Activated CD8-positive, alpha-beta T cell treated with anti-CD3 and anti-CD28 coated beads, Interleukin-2, amount 10 ng/mL, durations not matched to agents 7 days and 5 days (primary cell): ENCODE measurements around the gene SCARB1. TPM values are rescaled to one million over a fixed set of nuclear protein-coding genes. Genes with fewer than 3 reads are reported as not detected.
A peak's percentile ranks its signal among the peaks of the same experiment; 100 is the strongest.

Experiments
- ATAC-seq: fragments of 150-1000 bp; cut with Tn5 transposase; one replicate; pipeline ENCODE4 v1.10.0; 2021; ENCODE audit warnings: moderate library complexity
- CTCF ChIA-PET: fragments of 350-600 bp; sonication (Branson Sonifier 250); formaldehyde crosslinking; loops from one replicate; lab custom pipeline; 2021; ENCODE audit warnings: antibody characterized with exemption; lab: Charles Lee
- POLR2A ChIA-PET: fragments of 350-600 bp; sonication (Branson Sonifier 250); formaldehyde crosslinking; loops from one replicate; lab custom pipeline; 2021; ENCODE audit warnings: antibody characterized with exemption; lab: Charles Lee
- DNase-seq: peaks from one replicate; pipeline ENCODE4 v3.0.0-alpha.2; 2020
- H3K27ac Mint-ChIP-seq: one replicate; pipeline ENCODE4 v1.8.0; 2021; ENCODE audit warnings: mild to moderate bottlenecking, mixed read lengths
- H3K27me3 Mint-ChIP-seq: one replicate; pipeline ENCODE4 v1.8.0; 2021; ENCODE audit warnings: low read depth, mixed read lengths
- H3K36me3 Mint-ChIP-seq: one replicate; pipeline ENCODE4 v1.8.0; 2021; ENCODE audit warnings: low read depth, mixed read lengths
- H3K4me1 Mint-ChIP-seq: one replicate; pipeline ENCODE4 v1.8.0; 2021; ENCODE audit warnings: low read depth, mixed read lengths
- H3K4me3 Mint-ChIP-seq: one replicate; pipeline ENCODE4 v1.8.0; 2021; ENCODE audit warnings: mild to moderate bottlenecking, mixed read lengths
- H3K9me3 Mint-ChIP-seq: one replicate; pipeline ENCODE4 v1.8.0; 2022; ENCODE audit warnings: mixed read lengths; ENCODE audit not compliant: insufficient read depth
- total RNA-seq, 2 experiments: library from RNA; stranded (reverse); gene quantifications; one replicate each; pipeline ENCODE4 v1.2.3, GENCODE V29; 2021

The SCARB1 gene
- total RNA-seq, 2 experiments from 2014 or later: 12.5 to 14.6 TPM

DNA sequence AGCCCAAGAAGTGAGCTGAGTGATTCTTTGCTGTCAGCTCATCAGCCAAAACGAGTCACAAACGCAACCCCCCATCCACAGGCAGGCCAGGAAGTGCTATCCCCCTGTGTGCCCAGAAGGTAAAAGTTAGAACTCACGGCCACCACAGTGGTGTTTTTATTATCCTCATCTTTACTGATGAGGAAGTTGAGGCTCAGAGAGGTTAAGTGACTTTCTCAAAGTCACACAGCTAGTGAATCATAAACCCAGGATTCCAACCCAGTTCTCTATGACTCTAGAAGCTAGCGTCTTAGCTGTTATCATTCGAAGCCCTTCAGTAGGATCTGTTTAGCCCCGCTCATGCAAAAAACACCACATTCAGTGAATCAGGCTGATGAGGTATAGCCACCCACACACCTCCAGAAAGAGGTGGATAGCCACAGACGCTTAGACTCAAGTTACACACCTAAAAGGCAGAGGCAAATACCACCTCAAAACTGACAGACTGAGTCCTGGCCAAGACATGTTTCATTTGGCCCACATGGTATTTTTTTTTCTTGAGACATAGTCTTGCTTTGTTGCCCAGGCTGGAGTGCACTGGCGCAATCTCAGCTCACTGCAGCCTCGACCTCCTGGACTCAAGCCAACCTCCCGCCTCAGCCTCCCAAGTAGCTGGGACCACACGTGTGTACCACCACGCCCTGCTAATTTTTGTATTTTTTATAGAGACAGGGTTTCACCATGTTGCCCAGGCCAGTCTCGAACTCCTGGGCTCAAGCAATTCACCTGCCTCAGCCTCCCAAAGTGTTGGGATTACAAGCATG, 100.7 kb downstream of the SCARB1 start:
- H3K4me3 Mint-ChIP-seq: no peak overlapping the region
- no peak for ATAC-seq
- H3K9me3 Mint-ChIP-seq: peaks cover 10% of the 10 kb centered on the region
- peaks cover 10% of the 10 kb centered on the region for H3K36me3 Mint-ChIP-seq
- no peak overlapping the region for H3K27ac Mint-ChIP-seq
- ChIA-PET POLR2A (interaction anchor here (0.6 kb wide), 1 partner anchor 171 kb away, joined by 3 read pairs; no protein-coding TSS in a partner anchor), CTCF (interaction anchor here (0.6 to 1.2 kb wide), 2 partner anchors 9 to 741 kb away, joined by 3 to 5 read pairs; no protein-coding TSS in a partner anchor)
- peaks cover 19% of the 10 kb centered on the region for H3K27me3 Mint-ChIP-seq
- H3K4me1 Mint-ChIP-seq: peaks cover 12% of the 10 kb centered on the region
- DNase-seq: no peak

DNA sequence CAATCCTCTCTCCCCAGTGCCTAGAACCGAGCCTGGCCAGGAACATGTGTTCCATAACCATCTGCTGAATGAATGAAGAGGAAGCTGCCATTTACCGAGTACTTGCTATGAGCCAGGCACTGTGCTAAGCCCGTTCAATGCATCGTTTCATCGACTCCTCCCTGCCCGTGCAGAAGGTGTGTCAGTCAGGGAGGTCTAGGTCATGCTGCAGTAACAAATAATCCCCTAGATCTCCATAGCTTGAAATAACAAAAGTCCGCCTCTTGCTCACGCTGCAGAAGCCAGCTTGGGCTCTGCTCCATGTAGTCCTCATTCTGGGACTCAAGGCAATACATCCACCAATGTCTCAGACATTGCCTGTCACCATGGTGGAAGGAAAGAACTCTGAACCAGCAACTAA, 101.3 kb downstream of the SCARB1 start:
- ATAC-seq: no peak
- peaks cover 11% of the 10 kb centered on the region for H3K4me1 Mint-ChIP-seq

DNA sequence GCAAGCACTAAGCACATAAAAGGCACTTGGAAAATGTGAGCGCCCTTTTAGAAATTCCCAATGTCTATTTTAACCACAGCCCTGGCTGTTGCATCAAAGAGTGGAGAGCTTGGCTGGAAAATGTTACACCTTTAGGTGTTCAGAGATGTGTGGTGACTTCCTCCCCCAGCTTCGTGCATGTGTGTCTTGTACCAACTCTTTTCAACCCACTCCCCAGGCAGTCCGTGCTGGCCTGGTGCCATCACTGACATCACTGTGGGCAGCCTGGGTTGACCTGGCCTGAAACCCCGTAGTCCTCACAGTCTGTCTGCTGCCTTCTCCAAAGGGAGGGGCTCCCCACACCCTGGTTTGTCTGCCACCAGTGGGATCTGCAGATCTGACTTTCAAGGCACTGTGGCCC, 101.8 kb downstream of the SCARB1 start:
- ChIA-PET POLR2A (no interaction called here), CTCF (interaction anchor here (0.8 to 1.2 kb wide), 2 partner anchors 10 to 26 kb away, joined by 4 to 6 read pairs; no protein-coding TSS in a partner anchor)
- H3K4me3 Mint-ChIP-seq: no peak overlapping the region
- peaks cover 10% of the 10 kb centered on the region for H3K9me3 Mint-ChIP-seq
- DNase-seq (no peak), ATAC-seq (no peak)
- H3K27ac Mint-ChIP-seq: no peak overlapping the region
- H3K27me3 Mint-ChIP-seq: peaks cover 21% of the 10 kb centered on the region
- H3K4me1 Mint-ChIP-seq: peaks cover 6% of the 10 kb centered on the region
- peaks cover 10% of the 10 kb centered on the region for H3K36me3 Mint-ChIP-seq

More for the DNA sequence above, 101.3 kb downstream of the SCARB1 start:
- DNase-seq: no peak
- CTCF ChIA-PET: interaction anchor here (0.6 to 1.2 kb wide), 4 partner anchors 9 to 740 kb away, joined by 3 to 6 read pairs (median 4); no protein-coding TSS in a partner anchor
- Mint-ChIP-seq H3K4me3 (no peak overlapping the region), H3K36me3 (peaks cover 10% of the 10 kb centered on the region), H3K9me3 (peaks cover 10% of the 10 kb centered on the region), H3K27me3 (peaks cover 21% of the 10 kb centered on the region), H3K27ac (no peak overlapping the region)
- POLR2A ChIA-PET: interaction anchor here (0.6 kb wide), 1 partner anchor 171 kb away, joined by 3 read pairs; no protein-coding TSS in a partner anchor

DNA sequence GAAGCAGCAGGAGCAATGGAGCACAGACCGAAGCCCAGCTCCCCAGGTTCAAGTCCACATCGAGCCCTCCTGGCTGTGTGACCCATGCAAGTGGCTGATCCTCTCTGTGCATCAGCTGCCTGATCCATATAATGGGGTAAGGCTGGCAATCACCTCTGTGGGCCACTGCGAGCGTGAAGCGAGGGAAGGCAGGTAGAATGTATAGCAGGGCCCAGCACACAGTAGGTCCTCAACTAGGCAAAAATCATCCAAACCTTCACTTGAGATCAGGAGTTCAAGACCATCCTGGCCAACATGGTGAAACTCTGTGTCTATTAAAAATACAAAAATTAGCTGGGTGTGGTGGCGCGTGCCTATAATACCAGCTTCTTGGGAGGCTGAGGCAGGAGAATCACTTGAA, 102.6 kb downstream of the SCARB1 start:
- DNase-seq: no peak
- H3K27me3 Mint-ChIP-seq: peaks cover 26% of the 10 kb centered on the region
- H3K27ac Mint-ChIP-seq: no peak overlapping the region
- CTCF ChIA-PET: interaction anchor here (1.2 kb wide), 1 partner anchor 11 kb away, joined by 6 read pairs; no protein-coding TSS in a partner anchor
- H3K4me3 Mint-ChIP-seq: no peak overlapping the region
- H3K9me3 Mint-ChIP-seq: peaks cover 10% of the 10 kb centered on the region
- H3K4me1 Mint-ChIP-seq: peaks cover 8% of the 10 kb centered on the region
- POLR2A ChIA-PET: interaction anchor here (0.9 kb wide), 1 partner anchor 564 kb away, joined by 3 read pairs; no protein-coding TSS in a partner anchor
- peaks cover 10% of the 10 kb centered on the region for H3K36me3 Mint-ChIP-seq
- no peak for ATAC-seq

DNA sequence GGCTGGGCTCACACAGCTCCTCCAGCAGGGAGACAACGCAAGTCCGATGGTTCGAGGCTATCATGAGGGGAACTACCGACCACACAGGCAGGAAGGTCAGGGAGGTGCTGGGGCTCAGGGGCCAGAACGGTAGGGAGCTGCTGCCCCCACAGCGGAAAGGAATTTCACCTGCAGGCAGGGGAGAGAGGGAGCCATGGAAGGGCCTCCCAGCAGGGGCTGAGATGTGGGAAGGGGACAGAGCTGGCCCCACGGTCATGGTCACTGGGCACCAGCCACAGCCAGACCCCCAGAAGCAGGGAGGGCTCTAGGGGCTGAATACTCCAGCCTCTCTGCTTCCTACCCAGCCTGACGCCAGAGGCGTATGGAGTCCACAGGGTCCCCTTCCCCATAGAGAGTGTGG, 103.1 kb downstream of the SCARB1 start:
- Mint-ChIP-seq H3K36me3 (peaks cover 9% of the 10 kb centered on the region), H3K27ac (no peak overlapping the region), H3K4me1 (peaks cover 11% of the 10 kb centered on the region), H3K9me3 (peaks cover 10% of the 10 kb centered on the region), H3K27me3 (peaks cover 26% of the 10 kb centered on the region), H3K4me3 (no peak overlapping the region)
- ChIA-PET POLR2A (interaction anchor here (0.9 kb wide), 1 partner anchor 564 kb away, joined by 3 read pairs; no protein-coding TSS in a partner anchor), CTCF (no interaction called here)
- no peak for ATAC-seq
- DNase-seq: no peak

DNA sequence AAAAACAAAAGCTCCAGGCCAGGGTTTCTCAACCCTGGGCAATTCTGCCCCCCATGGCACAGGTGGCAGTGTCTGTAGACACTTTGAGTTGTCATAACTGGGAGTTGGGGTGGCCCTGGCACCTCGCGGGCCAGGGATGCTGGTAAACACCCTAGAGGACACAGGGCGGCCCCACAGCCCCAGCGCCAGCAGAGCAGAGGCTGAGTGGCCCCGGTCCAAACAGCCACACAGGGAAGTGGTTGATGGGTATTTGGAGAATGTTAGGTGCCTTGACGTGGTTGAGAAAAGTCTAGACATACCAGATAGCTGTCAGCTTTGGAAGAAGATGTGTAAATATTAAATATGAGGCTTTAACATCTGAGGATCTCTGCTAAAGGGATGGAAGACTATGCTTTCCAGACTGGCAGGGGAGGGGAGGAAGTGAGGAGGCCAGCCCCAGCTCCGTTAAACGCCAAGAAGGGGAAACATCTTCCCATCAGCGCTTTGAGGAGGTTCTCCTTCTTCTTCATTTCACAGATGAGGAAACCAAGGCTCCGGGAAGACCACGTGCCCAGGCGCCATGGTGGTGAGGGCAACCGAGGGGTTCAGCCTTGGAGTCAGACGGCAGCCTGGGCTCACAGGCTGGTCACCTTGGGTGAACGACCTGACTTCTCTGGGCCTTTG, 103.7 kb downstream of the SCARB1 start:
- DNase-seq (no peak), ATAC-seq (no peak)
- Mint-ChIP-seq H3K27ac (no peak overlapping the region), H3K27me3 (peaks cover 26% of the 10 kb centered on the region), H3K4me3 (no peak overlapping the region), H3K4me1 (peaks cover 17% of the 10 kb centered on the region), H3K36me3 (peaks cover 7% of the 10 kb centered on the region), H3K9me3 (peaks cover 9% of the 10 kb centered on the region)
- ChIA-PET CTCF (no interaction called here), POLR2A (no interaction called here)

DNA sequence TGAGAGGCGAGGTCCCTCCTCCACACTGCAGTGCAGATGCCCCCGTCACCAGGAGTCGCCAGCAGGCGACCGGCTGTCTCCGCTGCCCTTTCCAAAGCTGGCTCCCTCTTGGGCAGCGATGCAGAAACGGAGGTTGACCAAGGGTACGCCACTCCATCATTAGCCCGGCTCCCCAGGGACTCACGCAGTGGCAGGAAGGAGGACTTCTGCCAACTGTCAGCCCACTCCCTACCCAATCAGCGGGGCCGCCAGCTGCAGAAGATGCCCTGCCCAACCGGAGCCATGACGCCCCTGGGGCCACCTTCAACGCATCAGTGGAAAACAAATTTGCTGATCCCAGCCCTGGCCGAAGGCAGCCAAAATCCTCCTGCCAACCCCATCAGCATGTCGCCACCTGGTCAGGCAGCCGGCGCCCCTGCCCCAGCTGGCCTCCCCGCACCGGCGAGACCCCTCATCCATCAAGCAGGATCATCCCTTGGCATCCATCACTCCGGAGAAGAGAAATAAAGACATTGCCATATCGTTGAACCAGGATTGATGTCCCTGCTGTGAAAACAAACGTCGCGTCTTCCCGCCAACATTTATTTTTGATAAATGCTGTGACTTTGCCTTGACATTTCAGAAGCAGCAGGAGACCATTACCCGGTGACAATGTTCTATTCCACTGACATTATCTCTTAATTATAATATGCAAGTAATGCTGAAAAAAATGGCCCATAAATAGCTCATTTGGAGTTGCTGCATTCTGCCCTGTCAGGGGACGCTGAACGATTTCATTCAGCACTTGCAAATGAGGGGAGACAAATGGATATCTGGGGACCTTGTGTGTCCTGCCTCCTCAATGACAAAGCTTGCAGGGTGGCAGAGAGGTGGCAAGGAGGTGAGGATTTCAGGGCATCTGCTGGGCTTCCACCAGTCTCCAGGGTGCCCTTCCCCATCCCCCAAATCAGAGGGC, 105.1 kb downstream of the SCARB1 start:
- H3K27ac Mint-ChIP-seq: no peak overlapping the region
- no peaks in the 10 kb centered on the region for H3K9me3 Mint-ChIP-seq
- peaks cover 25% of the 10 kb centered on the region for H3K4me1 Mint-ChIP-seq
- ATAC-seq (no peak), DNase-seq (no peak)
- H3K36me3 Mint-ChIP-seq: peaks cover 2% of the 10 kb centered on the region
- CTCF ChIA-PET: interaction anchor here (0.9 kb wide), 1 partner anchor 13 kb away, joined by 3 read pairs; no protein-coding TSS in a partner anchor
- POLR2A ChIA-PET: interaction anchor here (0.8 kb wide), 1 partner anchor 190 kb away, joined by 4 read pairs; no protein-coding TSS in a partner anchor
- peaks cover 29% of the 10 kb centered on the region for H3K27me3 Mint-ChIP-seq
- no peak overlapping the region for H3K4me3 Mint-ChIP-seq

DNA sequence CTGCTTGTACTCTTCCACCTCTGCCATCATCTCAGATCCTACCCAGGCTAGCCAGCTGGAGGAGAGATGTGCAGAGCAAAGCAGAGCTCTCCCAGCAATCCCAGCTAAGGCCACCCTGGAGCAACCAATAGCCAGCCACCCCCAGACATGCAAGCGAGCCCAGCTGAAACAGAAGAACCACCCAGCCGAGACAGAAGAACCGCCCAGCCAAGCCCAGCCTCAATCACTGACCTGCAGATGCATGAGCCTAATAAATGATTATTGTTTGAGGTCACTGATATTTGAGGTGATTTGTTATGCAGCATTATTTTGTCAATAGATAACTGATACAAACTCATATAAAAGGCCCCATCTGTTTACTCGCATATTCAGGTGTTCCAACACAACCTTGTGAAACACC, 106.3 kb downstream of the SCARB1 start:
- H3K27me3 Mint-ChIP-seq: peaks cover 33% of the 10 kb centered on the region
- peaks cover 2% of the 10 kb centered on the region for H3K36me3 Mint-ChIP-seq
- peaks cover 3% of the 10 kb centered on the region for H3K9me3 Mint-ChIP-seq
- H3K4me1 Mint-ChIP-seq: peaks cover 21% of the 10 kb centered on the region
- CTCF ChIA-PET: interaction anchor here (0.8 kb wide), 1 partner anchor 17 kb away, joined by 3 read pairs; no protein-coding TSS in a partner anchor
- POLR2A ChIA-PET: no interaction called here
- no peak for ATAC-seq
- no peak overlapping the region for H3K27ac Mint-ChIP-seq
- no peak overlapping the region for H3K4me3 Mint-ChIP-seq
- DNase-seq: no peak

DNA sequence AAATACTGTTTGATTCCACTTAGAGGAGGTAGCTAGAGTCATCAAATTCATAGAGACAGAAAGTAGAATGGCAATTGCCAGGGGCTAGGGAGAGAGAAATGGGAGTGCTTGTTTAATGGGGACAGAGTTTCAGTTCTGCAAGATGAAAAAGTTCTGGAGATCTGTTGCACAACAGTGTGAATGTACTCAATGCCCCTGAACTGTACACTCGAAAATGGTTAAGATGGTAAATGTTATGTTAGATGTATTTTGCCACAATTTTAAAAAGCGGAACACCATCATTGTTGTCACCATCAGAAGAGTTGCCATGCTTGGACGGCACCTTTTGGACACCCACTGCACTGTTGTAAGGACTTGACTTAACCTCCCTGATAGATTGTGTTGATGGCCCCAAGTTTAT, 106.9 kb downstream of the SCARB1 start:
- no peak for ATAC-seq
- Mint-ChIP-seq H3K36me3 (peaks cover 2% of the 10 kb centered on the region), H3K27me3 (peaks cover 29% of the 10 kb centered on the region), H3K9me3 (peaks cover 3% of the 10 kb centered on the region), H3K4me1 (peaks cover 21% of the 10 kb centered on the region), H3K27ac (no peak overlapping the region), H3K4me3 (no peak overlapping the region)
- ChIA-PET CTCF (interaction anchor here (0.8 to 2.0 kb wide), 3 partner anchors 10 to 17 kb away, joined by 3 to 6 read pairs (median 6); no protein-coding TSS in a partner anchor), POLR2A (no interaction called here)
- DNase-seq: no peak

DNA sequence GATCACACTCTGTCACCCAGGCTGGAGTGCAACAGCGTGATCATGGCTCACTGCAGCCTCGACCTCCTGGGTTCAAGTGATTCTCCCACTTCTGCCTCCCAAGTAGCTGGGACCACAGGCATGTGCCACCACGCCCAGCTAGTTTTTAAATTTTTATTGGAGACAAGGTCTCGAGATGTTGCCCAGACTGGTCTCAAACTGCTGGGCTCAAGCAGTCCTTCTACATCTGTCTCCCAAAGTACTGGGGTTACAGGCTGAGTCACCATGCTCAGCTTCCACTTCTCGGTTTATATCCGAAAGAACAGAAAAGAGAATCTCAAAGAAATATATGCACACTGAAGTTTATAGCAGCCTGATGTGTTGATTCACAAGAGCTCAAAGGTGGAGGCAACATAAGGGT, 107.5 kb downstream of the SCARB1 start:
- peak overlapping the region; percentile 4 for H3K27ac Mint-ChIP-seq
- DNase-seq (no peak), ATAC-seq (no peak)
- H3K36me3 Mint-ChIP-seq: peaks cover 2% of the 10 kb centered on the region
- no peak overlapping the region for H3K4me3 Mint-ChIP-seq
- H3K4me1 Mint-ChIP-seq: peaks cover 23% of the 10 kb centered on the region
- ChIA-PET POLR2A (no interaction called here), CTCF (interaction anchor here (1.8 to 2.0 kb wide), 2 partner anchors 11 to 15 kb away, joined by 6 read pairs; no protein-coding TSS in a partner anchor)
- peaks cover 3% of the 10 kb centered on the region for H3K9me3 Mint-ChIP-seq
- peaks cover 29% of the 10 kb centered on the region for H3K27me3 Mint-ChIP-seq

DNA sequence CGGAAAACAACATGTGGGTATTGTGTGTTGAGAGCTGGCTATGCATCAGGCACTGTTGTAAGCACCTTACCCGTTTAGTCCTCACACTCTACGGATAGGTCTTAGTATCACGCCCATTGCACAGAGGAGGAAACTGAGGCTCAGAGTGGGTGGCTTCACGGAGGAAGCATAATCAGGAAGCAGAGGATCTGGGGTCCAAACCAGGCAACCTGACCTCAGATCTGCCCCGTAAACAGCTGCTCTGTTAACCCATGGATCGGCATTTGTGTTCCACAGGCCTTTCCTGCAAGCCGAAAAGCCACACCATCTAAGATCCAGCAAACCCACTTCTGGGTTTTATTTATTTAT, 107.9 kb downstream of the SCARB1 start:
- DNase-seq (no peak), ATAC-seq (no peak)
- Mint-ChIP-seq H3K9me3 (peaks cover 3% of the 10 kb centered on the region), H3K27ac (peak overlapping the region; percentile 57), H3K4me3 (no peak overlapping the region), H3K4me1 (peaks cover 27% of the 10 kb centered on the region), H3K27me3 (peaks cover 30% of the 10 kb centered on the region), H3K36me3 (peaks cover 2% of the 10 kb centered on the region)
- POLR2A ChIA-PET: no interaction called here
- CTCF ChIA-PET: interaction anchor here (1.8 to 2.0 kb wide), 2 partner anchors 11 to 16 kb away, joined by 6 read pairs; no protein-coding TSS in a partner anchor
